HEK293 (cell line): Measurements from ENCODE around the gene PEX14.

Experiments used
- CTCF ChIP-seq: fragments of 450-650 bp; formaldehyde crosslinking; IDR thresholded peaks from 2 replicates; pipeline ENCODE4 v1.5.1; 2016; ENCODE audit warnings: missing biosample characterization, missing genetic modification characterization
- YY1 ChIP-seq: fragments of 450-650 bp; formaldehyde crosslinking; IDR thresholded peaks from 2 replicates; pipeline ENCODE4 v1.5.1; 2018; ENCODE audit warnings: missing biosample characterization, missing genetic modification characterization
- ZBTB7A ChIP-seq: fragments of 450-650 bp; formaldehyde crosslinking; IDR thresholded peaks from 2 replicates; pipeline ENCODE4 v1.5.1; 2016; ENCODE audit warnings: low read depth, missing biosample characterization, missing genetic modification characterization
- ZNF138 ChIP-seq: fragments of 450-650 bp; formaldehyde crosslinking; IDR thresholded peaks from 2 replicates; pipeline ENCODE4 v1.5.1; 2016; ENCODE audit warnings: missing biosample characterization, missing genetic modification characterization, borderline replicate concordance
- ZNF521 ChIP-seq: fragments of 450-650 bp; formaldehyde crosslinking; IDR thresholded peaks from 2 replicates; pipeline ENCODE4 v1.5.1; 2017; ENCODE audit warnings: missing biosample characterization, mild to moderate bottlenecking, missing genetic modification characterization
- TF ChIP-seq, protein P1 (sequence below): fragments of 450-650 bp; formaldehyde crosslinking; IDR thresholded peaks from 2 replicates; pipeline ENCODE4 v1.5.1; 2016; ENCODE audit warnings: missing biosample characterization, missing genetic modification characterization

GRCh38 chr1:10639775-10640578 is 165.2 kb downstream of the PEX14 start:
- no peak for TF ChIP-seq CTCF (tag by site-specific recombination)
- no peak for TF ChIP-seq ZNF521 (tag by site-specific recombination)
- TF ChIP-seq ZNF138: no peak
- TF ChIP-seq, protein P1, sequence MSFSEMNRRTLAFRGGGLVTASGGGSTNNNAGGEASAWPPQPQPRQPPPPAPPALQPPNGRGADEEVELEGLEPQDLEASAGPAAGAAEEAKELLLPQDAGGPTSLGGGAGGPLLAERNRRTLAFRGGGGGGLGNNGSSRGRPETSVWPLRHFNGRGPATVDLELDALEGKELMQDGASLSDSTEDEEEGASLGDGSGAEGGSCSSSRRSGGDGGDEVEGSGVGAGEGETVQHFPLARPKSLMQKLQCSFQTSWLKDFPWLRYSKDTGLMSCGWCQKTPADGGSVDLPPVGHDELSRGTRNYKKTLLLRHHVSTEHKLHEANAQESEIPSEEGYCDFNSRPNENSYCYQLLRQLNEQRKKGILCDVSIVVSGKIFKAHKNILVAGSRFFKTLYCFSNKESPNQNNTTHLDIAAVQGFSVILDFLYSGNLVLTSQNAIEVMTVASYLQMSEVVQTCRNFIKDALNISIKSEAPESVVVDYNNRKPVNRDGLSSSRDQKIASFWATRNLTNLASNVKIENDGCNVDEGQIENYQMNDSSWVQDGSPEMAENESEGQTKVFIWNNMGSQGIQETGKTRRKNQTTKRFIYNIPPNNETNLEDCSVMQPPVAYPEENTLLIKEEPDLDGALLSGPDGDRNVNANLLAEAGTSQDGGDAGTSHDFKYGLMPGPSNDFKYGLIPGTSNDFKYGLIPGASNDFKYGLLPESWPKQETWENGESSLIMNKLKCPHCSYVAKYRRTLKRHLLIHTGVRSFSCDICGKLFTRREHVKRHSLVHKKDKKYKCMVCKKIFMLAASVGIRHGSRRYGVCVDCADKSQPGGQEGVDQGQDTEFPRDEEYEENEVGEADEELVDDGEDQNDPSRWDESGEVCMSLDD (tag by site-specific recombination): no peak
- no peak for TF ChIP-seq ZBTB7A
- TF ChIP-seq YY1: no peak
